OCI-LY7 (cell line): ENCODE results near the gene FBXW8. TPM values are rescaled to one million over a fixed set of nuclear protein-coding genes. Genes with fewer than 3 reads are reported as not detected.

Experiments
- BruUV-seq: library from RNA; stranded (reverse); fragments of 400-500 nt; replicated peaks from 2 replicates; lab custom pipeline; 2021; lab: Mats Ljungman, UMichigan
- CTCF ChIA-PET: fragments of 300-600 bp; sonication (Branson Sonifier 250); formaldehyde crosslinking; loops from one replicate; lab custom pipeline; 2022; ENCODE audit warnings: antibody characterized with exemption; ENCODE audit not compliant: unreplicated experiment; lab: Charles Lee
- POLR2A ChIA-PET: fragments of 300-600 bp; sonication (Branson Sonifier 250); formaldehyde crosslinking; loops from one replicate; lab custom pipeline; 2022; ENCODE audit warnings: antibody characterized with exemption; lab: Charles Lee
- DNase-seq: peaks from one replicate; pipeline ENCODE4 v3.0.0-alpha.2; 2015; ENCODE audit warnings: low spot score
- H2AFZ ChIP-seq: fragments of 200-600 bp; sonication (generic), shearing (Covaris generic); 2 replicates; pipeline ENCODE4 v1.6.1; 2014; ENCODE audit warnings: mild to moderate bottlenecking, antibody characterized with exemption, low read length, moderate library complexity
- H3K27ac ChIP-seq: fragments of 200-600 bp; sonication (generic); 2 replicates; pipeline ENCODE4 v1.5.1; 2014; ENCODE audit warnings: mixed run types, low read depth, mild to moderate bottlenecking, moderate library complexity, low read length, inconsistent platforms; ENCODE audit not compliant: poor library complexity, severe bottlenecking
- H3K36me3 ChIP-seq: fragments of 200-600 bp; sonication (generic); 2 replicates; pipeline ENCODE4 v1.6.1; 2014; ENCODE audit warnings: mild to moderate bottlenecking, antibody characterized with exemption, low read length, moderate library complexity, mixed read lengths; ENCODE audit not compliant: insufficient read depth
- H3K4me1 ChIP-seq: fragments of 200-600 bp; sonication (generic); 2 replicates; pipeline ENCODE4 v1.5.1; 2014; ENCODE audit warnings: mild to moderate bottlenecking, low read length; ENCODE audit not compliant: insufficient read depth, poor library complexity, severe bottlenecking
- H3K4me2 ChIP-seq: fragments of 200-600 bp; sonication (generic); 2 replicates; pipeline ENCODE4 v1.6.1; 2014; ENCODE audit warnings: mild to moderate bottlenecking, low read length
- H3K4me3 ChIP-seq: fragments of 200-600 bp; sonication (generic); 2 replicates; pipeline ENCODE4 v1.5.1; 2014; ENCODE audit warnings: mild to moderate bottlenecking, low read depth, low read length; ENCODE audit not compliant: poor library complexity, severe bottlenecking
- H3K79me2 ChIP-seq: fragments of 200-600 bp; sonication (generic); 2 replicates; pipeline ENCODE4 v1.6.1; 2016; ENCODE audit warnings: low read depth, mild to moderate bottlenecking, low read length, moderate library complexity, mixed read lengths; ENCODE audit not compliant: insufficient read depth
- H3K9me2 ChIP-seq: fragments of 200-600 bp; sonication (generic); 2 replicates; pipeline ENCODE4 v1.6.1; 2016; ENCODE audit warnings: mild to moderate bottlenecking, low read length, mixed read lengths; ENCODE audit not compliant: insufficient read depth
- H3K9me3 ChIP-seq: fragments of 200-600 bp; sonication (generic); 2 replicates; pipeline ENCODE4 v1.6.1; 2014; ENCODE audit warnings: mild to moderate bottlenecking, mixed run types, low read length, mixed read lengths
- H4K20me1 ChIP-seq: fragments of 200-600 bp; sonication (generic); 2 replicates; pipeline ENCODE4 v1.6.1; 2014; ENCODE audit warnings: mild to moderate bottlenecking, antibody characterized with exemption, low read length, moderate library complexity, mixed read lengths; ENCODE audit not compliant: insufficient read depth
- CTCF ChIP-seq: fragments of 200-600 bp; sonication (generic); conservative IDR thresholded peaks from 2 replicates; pipeline ENCODE4 v1.5.1; 2014; ENCODE audit warnings: mild to moderate bottlenecking, antibody characterized with exemption, low read length, moderate library complexity, mixed read lengths
- EZH2phosphoT487 ChIP-seq: fragments of 200-600 bp; sonication (generic); IDR thresholded peaks from 2 replicates; pipeline ENCODE4 v1.6.1; 2018; ENCODE audit warnings: low read depth, borderline replicate concordance, mild to moderate bottlenecking, mixed run types, antibody characterized with exemption, low read length, moderate library complexity, mixed read lengths
- intact Hi-C: fragments of 100-400 bp; cut with micrococcal nuclease; formaldehyde crosslinking; loops from one replicate; pipeline ENCODE4 v1.10.0; 2022; ENCODE audit not compliant: unreplicated experiment
- total RNA-seq, 2 experiments: library from RNA; depleted of rRNA in 1 of 2; stranded (reverse); fragments of >200 nt in 1 of 2; shearing (Covaris generic) in 1 of 2; gene quantifications; 2 replicates each; pipeline ENCODE4 v1.2.3, GENCODE V29; 2014 to 2022

Gene FBXW8
- total RNA-seq, 2 experiments from 2014 or later = 29.8 to 34.0 TPM

GRCh38 chr12:117046861-117047530 is 136.2 kb downstream of the FBXW8 start:
- Histone ChIP-seq H3K4me2 (no peak overlapping the region), H4K20me1 (no peaks in the 10 kb centered on the region), H2AFZ (no peak overlapping the region), H3K9me3 (no peaks in the 10 kb centered on the region), H3K79me2 (no peaks in the 10 kb centered on the region), H3K4me1 (peaks cover under 1% of the 10 kb centered on the region), H3K4me3 (no peak overlapping the region), H3K27ac (no peak overlapping the region), H3K36me3 (no peaks in the 10 kb centered on the region), H3K9me2 (no peaks in the 10 kb centered on the region)
- intact Hi-C loops = no loop called here
- no TSS peak for BruUV-seq
- no peak for DNase-seq
- TF ChIP-seq EZH2phosphoT487 (no peak), CTCF (no peak)
- ChIA-PET POLR2A (interaction anchor here (0.6 kb wide), 1 partner anchor 392 kb away, joined by 3 read pairs; no protein-coding TSS in a partner anchor), CTCF (no interaction called here)

- no peaks in the 10 kb centered on the region for H3K9me3 ChIP-seq
- intact Hi-C loops = no loop called here
- no peaks in the 10 kb centered on the region for H3K79me2 ChIP-seq
- no peaks in the 10 kb centered on the region for H3K9me2 ChIP-seq
- no peak overlapping the region for H2AFZ ChIP-seq
- POLR2A ChIA-PET = interaction anchor here (0.6 kb wide), 1 partner anchor 393 kb away, joined by 3 read pairs; no protein-coding TSS in a partner anchor
- CTCF ChIA-PET = no interaction called here
- TF ChIP-seq EZH2phosphoT487 = no peak
- no peak for TF ChIP-seq CTCF
- no peak overlapping the region for H3K4me2 ChIP-seq
- H3K4me3 ChIP-seq = no peak overlapping the region
- BruUV-seq = no TSS peak
- H3K27ac ChIP-seq = no peak overlapping the region
- H3K36me3 ChIP-seq = no peaks in the 10 kb centered on the region
- DNase-seq = no peak
- no peaks in the 10 kb centered on the region for H4K20me1 ChIP-seq
- H3K4me1 ChIP-seq = peaks cover 8% of the 10 kb centered on the region
These were observed 137.2 kb downstream of the FBXW8 start for GRCh38 chr12:117047810-117048584.

GRCh38 chr12:117048585-117048904 is 137.8 kb downstream of the FBXW8 start:
- no peaks in the 10 kb centered on the region for H3K9me3 ChIP-seq
- no peaks in the 10 kb centered on the region for H3K36me3 ChIP-seq
- H2AFZ ChIP-seq = no peak overlapping the region
- no peak overlapping the region for H3K4me3 ChIP-seq
- no peaks in the 10 kb centered on the region for H4K20me1 ChIP-seq
- CTCF ChIA-PET = no interaction called here
- H3K4me1 ChIP-seq = peaks cover 8% of the 10 kb centered on the region
- DNase-seq = no peak
- no TSS peak for BruUV-seq
- H3K27ac ChIP-seq = no peak overlapping the region
- no peak for TF ChIP-seq CTCF
- no peak for TF ChIP-seq EZH2phosphoT487
- no peaks in the 10 kb centered on the region for H3K9me2 ChIP-seq
- intact Hi-C loops = no loop called here
- POLR2A ChIA-PET = no interaction called here
- H3K4me2 ChIP-seq = no peak overlapping the region
- no peaks in the 10 kb centered on the region for H3K79me2 ChIP-seq
